GM18870 (cell line): ENCODE data around the gene UBE2I.
"Not testable (repeated sequence)": the region's sequence is repeated elsewhere in the genome, so short reads cannot be mapped to it uniquely, and the experiment has no call there.

Source experiments
- ATAC-seq: cut with Tn5 transposase; IDR thresholded peaks from one replicate; pipeline ENCODE4 v1.9.1; 2021; ENCODE audit warnings: moderate library complexity; ENCODE audit not compliant: unreplicated experiment

The UBE2I gene

DNA sequence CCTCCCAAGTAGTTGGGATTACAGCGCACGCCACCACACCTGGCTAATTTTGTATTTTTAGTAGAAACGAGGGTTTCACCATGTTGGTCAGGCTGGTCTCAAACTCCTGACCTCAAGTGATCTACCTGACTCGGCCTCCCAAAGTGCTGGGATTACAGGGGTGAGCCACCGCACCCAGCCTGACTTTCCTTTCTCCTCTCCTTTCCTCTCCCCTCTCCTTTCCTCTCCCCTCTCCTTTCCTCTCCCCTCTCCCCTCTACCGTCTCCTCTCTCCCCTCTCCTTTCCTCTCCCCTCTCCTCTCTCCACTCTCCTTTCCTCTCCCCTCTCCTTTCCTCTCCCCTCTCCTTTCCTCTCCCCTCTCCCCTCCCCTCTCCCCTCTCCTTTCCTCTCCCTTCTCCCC is 17.2 kb upstream of the UBE2I start:
- ATAC-seq: not testable (repeated sequence)

DNA sequence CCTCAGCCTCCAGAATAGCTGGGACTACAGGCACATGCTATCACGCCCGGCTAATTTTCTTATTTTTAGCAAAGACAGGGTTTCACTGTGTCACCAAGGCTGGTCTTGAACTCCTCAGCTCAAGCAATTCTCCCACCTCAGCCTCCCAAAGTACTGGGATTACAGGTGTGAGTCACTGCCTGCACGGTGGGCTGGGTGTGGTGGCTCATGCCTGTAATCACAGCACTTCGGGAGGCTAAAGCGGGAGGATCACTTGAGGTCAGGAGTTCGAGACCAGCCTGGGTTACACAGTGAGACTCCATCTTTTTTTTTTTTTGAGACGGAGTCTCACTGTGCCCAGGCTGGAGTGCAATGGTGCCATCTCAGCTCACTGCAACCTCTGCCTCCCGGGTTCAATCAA is 16.6 kb upstream of the UBE2I start:
- not testable (repeated sequence) for ATAC-seq

DNA sequence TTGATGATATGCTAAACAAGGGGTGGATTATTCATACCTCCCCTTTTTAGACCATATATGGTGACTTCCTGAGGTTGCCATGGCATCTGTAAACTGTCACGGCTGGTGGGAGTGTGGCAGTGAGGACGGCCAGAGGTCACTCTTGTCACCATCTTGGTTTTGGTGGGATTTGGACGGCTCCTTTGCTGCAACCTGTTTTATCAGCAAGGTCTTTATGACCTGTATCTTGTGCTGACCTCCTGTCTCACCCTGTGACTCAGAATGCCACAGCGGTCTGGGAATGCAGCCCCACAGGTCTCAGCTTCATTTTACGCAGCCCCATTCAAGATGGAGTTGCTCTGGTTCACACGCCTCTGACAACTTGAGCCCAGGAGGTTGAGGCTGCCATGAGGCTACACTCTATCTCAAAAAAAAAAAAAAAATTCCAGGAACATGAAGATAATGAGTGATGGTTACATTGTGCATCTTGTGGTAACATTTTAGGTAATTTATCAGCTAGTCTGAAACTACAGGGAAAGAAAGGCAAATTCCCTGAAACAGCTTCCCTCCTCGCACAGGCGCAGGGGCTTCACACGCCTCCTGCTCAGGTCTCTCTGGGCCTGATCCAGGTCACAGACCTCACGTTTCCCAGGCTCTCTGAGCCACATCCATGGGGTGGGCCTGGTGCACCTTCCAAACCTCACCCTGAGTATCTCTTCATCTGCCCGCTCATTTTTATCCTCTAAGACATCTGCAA is 15.3 kb upstream of the UBE2I start:
- no peak for ATAC-seq

DNA sequence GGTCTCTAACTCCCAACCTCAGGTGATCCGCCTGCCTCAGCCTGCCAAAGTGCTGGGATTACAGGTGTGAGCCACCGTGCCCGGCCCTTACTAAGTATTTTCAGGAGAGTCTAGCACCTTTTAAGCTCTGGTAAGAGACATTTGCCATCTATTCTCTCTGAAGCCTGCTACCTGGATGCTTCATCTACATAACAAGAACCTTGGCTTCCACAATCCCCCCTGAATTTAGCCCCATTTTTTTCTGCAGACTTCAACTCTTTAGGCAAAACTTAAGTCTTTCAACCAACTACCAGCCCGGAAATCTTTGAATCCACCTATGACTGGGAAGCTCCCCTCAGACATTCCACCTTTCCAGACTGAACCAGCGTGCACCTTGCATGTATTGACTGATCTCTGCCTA is 14.0 kb upstream of the UBE2I start:
- ATAC-seq: no peak

DNA sequence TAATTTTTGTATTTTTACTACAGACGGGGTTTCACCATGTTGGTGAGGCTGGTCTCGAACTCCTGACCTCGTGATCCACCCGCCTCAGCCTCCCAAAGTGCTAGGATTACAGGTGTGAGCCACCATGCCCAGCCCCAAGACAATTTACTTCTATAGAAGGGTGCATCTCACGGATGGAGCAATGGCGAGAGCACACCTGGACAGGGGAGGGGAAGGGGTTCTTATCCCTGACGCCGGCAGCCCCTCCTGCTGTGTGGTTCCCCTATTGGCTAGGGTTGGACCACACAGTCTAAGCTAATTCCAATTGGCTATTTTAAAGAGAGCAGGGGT is 12.8 kb upstream of the UBE2I start:
- ATAC-seq: not testable (repeated sequence)

DNA sequence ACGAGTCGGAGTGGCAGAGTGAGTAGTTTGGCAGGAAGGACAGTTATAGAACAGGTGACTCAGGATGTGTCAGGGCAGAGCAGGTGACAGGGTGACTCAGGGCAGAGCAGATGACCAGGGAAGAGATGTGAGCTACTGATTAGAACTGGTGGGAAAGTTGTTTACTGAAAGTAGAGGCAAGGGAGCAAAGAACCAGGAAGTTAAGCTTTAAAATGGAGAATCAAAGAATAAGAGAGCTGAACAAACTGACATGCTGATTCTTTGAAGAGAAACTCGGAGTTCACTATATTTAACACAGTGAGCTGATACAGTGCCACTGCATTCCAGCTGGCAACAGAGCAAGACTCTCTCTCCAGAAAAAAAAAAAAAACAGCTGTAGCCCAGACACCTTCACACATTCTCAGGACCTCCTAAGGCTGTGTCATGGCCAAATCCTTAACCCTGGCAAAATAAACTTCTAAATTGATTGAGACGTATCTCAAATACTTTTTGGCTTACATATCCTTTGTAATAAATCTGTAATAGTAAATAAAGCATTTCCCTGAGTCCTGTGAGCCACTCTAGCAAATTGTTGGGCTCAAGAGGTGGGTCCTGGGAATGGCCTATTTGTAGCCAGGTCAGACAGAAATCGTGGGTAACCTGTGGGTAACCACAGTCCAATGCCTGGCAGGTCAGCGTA is 12.3 kb upstream of the UBE2I start:
- ATAC-seq: no peak

DNA sequence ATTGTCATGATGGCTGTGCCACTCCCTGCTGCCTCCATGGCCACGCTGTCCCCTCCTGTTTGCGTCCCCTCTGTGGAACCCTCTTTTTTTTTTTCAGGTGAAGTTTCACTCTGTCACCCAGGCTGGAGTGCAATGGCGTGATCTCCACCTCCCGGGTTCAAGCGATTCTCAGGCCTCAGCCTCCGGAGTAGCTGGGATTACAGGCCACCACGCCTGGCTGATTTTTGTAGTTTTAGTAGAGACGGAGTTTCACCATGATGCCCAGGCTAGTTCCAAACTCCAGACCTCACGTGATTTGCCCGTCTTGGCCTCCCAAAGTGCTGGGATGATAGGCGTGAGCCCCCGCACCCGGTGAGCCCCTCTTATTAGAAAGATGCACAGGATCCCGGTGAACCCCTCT is 11.0 kb upstream of the UBE2I start:
- no peak for ATAC-seq

DNA sequence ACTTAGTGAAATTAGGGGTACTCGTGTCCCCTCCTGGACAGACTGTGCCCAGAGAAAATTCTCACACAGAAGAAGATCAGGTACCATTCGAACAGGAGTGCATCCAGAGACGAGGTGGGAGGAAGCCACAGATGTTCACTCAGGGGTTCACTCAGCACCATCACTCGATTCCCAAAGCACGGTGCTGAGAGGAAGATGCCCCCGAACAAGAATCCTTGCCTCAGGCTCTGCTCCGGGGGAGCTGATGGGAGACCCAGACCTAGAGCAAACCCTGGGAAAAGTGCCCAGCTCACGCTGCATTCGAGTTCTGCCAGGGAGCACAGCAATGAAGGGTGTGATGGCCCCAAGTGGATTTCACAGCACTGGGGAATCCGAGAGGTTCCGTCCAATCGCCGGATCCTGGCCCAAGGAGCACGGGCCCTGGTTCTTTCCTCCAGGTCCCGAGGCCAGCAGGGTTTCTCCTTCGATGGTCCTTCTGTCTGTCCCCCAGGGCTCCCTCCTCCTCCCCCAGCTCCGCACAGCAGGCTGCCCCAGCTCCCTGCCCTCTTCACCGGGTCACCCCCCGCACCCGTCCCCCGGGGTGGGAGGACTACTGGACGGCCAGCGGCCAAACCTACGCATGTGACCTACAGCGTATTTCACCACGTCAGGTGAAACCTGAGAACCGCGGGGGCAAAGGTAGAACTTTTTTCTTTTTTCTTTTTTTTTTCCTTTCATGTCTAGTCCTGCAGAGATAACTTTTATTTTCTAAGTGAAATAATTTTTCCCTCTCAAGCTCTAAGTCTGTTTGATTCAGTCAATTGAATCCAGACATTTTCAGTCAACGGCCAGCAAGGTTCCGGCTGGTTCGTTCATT is 10.2 kb upstream of the UBE2I start:
- no peak for ATAC-seq

DNA sequence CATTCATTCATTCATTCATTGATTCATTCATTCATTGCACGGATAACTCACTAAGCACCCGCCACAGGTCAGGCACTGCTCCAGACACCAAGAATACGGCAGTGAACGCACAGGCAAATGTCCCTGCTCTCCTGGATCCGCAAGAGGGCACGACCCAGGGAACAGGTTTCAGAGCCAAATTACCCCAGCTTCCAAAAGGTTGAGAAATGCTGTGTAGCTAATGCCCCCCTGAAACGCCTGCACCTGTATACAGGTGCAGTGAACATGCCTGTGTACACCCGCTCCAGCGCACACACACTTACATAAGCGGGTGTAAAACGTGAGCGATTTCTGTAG is 9.6 kb upstream of the UBE2I start:
- ATAC-seq: no peak

DNA sequence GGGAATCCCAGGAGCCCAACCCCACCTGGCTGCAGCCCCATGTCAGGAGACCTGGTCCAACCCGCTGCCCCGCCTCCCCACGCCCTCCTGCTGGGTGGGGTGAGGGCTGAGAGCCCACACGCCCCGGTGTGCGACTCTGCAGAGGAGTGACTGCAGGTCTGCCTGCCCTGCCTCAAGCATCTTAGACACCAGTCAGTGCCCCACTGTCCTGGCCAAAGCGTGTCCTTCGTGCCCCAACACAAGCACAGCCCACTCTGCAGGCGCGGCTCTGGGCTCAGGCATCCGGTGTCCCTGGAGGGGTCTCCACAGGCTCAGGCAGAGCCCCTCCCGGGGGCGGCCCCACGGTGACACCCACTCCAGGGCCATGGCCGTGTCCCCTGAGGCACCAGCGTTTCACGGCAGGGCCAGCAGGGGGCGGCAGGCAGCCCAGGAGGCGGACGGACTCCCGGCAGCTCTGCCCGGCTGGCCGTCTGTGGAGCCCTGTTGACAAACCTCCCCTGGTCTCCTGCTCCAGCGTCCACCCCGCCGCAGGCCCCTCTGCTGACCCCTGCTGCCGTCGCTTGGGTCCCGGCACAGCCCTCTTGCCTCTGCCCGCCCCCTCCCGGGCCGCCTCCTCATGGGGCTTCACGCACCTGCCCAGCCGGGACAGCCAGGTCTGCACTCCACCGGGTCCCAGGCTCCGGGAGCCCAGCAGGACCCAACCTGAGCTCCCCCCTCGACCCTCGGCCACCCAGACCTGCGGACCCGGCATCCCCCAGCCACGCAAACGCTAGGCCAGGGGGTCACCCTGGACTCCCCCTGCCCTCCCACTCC is 8.6 kb upstream of the UBE2I start:
- no peak for ATAC-seq

DNA sequence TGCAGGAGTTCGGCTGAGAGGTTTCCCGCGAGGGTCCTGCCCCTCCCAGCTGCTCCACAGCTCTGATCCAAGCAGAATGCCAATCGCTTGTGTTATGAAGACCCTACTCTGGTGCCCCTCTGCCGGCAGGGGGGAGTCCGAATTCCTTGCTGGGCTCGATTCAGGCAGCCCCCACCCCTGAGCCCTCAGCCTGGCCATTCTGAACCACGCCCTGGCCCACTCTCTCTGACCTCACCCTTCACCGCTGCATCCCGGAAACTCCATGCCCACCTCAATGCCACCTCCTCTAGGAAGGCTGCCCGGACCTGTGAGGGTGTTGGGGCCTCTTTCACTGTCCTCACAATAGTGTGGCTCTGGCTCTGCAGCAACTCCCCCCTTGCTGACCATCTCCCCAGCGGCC is 7.9 kb upstream of the UBE2I start:
- ATAC-seq: no peak

DNA sequence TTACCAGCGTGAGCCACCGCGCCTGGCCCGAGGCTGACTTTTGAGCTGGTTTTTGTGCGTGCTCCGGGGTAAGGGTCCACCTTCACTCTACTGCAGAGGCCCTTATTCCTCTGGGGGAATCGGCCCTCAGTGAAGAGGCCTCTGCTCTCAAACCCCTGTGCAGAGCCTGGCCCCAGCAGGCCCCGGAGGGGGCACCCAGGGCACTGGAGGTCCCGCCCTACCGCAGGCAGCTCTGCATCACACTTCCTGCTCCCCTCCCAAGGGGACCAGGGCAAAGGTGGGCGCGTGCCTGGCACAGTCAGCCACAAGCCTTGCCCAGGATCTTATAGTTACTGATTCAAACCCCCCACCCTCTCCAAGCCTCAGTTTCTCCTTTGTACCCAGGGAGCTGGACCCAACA is 3.6 kb upstream of the UBE2I start:
- no peak for ATAC-seq

DNA sequence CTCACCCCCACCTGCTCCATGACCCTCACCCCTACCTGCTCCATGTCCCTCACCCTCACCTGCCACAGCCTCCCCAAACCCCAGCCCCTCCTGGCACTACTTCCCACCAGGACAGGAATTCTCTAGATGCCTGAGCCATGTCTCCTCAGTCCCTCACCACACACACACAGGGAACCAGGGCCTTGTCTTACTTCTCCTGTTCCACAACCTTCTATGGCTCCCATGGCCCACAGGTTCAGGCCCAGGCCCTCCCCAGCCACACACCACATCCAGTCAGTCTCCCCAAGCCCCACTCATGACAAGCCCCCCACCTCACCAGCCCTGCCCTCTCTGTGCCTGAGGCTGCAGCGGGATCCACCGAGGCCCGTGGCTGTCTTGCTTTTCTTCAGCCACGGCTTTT is 3.1 kb upstream of the UBE2I start:
- no peak for ATAC-seq

DNA sequence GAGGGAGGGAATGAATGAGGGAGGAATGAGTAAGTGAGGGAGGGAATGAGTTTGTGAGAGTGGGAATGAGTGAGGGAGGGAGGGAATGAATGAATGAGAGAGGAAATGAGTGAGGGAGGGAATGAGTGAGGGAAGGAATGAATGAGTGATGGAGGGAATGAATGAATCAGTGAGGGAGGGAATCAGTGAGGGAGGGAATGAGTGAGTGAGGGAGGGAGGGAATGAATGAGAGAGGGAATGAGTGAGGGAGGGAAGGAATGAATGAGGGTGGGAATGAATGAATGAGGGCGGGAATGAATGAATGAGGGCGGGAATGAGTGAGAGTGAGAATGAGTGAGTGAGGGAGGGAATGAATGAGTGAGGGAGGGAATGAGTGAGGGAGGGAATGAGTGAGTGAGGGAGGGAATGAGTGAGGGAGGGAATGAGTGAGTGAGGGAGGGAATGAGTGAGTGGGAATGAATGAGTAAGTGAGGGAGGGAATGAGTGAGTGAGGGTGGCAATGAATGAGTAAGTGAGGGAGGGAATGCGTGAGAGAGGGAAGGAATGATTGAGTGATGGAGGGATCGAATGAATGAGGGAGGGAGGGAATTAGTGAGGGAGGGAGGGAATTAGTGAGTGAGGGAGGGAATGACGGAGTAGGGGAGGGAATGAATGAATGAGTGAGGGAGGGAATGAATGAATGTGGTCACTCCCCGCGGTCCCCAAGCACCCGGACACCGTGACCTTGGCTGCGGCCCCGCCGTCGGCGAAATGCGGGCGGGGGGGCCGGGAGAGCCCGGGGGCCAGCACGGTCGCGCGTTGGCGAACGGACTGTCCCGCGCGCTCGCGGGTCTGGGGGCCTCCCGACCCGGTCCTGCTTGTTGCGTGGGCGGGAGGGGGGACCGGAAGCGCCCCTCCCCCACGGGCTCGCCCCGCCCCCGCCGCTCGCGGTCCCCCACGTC is 1.1 kb upstream of the UBE2I start:
- no peak for ATAC-seq

DNA sequence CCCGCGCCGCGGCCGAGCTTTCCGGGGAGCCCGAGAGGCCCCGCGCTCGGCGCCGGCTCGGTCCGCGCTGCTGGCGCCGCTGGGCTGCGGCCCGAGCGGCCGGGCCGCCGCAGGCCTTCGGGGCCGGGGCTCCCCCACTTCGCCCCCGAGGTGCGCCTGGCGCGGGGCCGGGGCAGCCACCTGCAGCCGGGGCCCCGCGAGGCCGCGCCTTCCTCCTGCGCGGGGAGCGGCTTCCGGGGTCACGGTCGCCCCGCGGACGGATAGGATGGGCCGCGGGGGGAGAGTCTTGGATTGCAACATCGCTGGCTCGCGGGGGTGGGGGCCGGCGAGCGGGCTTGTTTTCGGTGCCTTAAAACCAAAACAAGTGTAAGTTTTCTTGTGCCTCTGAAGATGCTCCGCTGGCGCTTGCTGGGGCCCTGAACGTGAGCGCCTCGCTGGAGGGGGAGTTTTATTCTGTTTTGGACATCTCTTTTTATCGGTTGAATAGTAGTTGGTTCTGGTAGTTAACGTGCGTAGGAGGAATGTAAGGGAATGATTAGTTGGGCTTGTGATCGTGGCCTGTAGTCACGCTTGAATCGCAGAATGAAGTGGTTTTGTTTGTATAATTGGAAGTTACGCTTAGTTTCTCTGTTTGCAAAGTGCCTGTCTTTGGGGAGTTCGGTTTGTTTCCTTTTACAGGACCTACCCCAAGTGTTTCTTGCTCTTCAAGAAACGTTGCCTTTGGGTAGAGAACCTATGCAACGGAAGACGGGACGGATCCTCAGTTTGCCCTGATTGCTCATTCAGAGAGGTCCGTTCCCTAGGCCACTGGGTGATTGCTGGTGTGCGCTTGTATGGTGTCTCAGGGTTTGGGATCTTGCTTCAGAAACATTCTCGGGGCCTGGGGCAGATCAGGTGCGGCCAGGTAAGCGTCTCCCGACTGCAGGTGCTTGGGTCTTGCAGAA is 724 bp downstream of the UBE2I start:
- no peak for ATAC-seq

DNA sequence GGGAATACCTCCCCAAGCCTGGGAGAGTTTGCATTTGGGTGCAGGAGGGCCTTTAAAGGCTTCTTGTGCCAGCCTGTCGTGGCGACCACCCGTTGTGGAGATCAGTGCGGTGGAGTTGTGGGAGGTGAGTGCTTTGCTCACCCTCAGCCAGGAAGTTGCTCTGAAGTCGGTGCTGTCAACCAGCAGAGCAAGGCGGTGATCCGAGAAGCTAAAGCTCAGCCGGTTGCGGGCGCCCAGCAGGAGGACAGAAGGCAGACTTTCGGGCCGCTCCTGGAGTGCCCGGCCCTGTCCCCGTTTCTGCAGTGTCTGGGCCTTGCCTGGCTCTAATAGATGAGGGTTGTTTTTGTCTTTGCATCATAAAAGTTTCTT is 1.4 kb downstream of the UBE2I start:
- no peak for ATAC-seq

DNA sequence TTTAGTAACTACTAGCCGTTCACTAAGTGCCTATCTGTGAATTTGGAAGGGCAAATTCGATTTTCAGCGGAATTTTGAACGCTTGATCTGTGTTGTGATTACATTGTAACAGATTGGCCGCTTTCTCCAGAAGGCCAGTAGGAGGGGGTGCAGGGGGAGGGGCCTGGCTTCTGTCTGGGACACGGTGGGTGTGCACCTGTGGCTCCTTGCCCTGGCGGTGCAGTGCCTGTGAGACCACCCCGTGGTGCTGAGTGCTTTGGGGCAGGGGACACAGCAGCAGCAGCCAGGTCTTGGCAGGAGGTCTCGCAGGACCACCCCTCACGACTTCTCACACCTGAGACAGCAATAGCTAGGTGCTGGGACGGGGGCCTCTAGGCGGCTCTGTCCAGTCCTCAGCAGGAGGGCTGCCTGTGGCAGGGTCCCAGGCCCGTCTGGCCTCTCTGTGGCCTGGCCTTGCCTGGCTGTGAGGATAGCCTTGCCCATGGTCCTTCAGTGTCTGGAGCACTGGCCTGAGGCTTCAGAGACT is 1.8 kb downstream of the UBE2I start:
- no peak for ATAC-seq

DNA sequence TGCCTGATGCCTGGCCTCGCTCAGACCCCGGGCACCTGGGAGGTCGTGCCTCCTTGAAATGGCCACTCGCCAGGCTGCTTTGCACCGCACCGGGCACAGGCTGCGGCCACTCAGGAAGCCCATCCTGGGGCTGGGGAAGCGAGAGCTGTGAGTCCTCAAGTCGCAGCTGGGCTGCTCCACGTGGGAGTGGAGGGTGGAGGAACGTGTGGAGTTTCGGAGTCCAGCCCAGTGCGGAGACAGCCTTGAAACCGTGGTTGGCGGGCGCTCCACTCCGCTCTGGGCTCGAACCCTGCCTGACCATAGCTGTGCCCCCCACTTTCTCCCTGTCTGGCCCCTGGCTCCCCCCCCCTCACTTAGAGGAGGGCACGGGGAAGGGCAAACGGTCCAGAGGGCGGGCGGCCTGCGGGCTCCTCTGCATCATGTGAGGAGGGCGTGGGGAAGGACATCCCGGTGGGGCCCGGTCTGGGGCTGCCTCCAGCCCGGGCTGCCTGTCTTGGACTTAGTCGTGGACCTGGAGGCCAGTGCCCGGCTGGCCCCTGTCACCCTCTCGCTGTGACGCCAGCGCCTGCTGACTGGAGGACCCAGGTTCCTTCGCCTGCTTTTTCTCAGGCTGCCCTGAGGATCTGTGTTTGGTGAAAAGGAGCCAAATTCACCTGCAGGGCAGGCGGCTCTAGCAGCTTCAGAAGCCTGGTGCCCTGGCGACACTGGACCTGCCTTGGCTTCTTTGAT is 2.5 kb downstream of the UBE2I start:
- no peak for ATAC-seq
